Neural cell (in vitro differentiated cells): ENCODE measurements around the gene MSH4.

ENCODE experiments used
- EP300 ChIP-seq: fragments of 450-650 bp; conservative IDR thresholded peaks from 2 replicates; pipeline ENCODE4 v1.6.1; 2014; ENCODE audit warnings: antibody characterized with exemption, mild to moderate bottlenecking, moderate library complexity; ENCODE audit not compliant: poor library complexity, severe bottlenecking
- EZH2 ChIP-seq: fragments of 200-600, 300-800 bp; shearing (Covaris generic), sonication (generic); IDR thresholded peaks from 2 replicates; pipeline ENCODE4 v1.6.1; 2014; ENCODE audit warnings: antibody characterized with exemption, low read length, borderline replicate concordance, mild to moderate bottlenecking; ENCODE audit not compliant: insufficient read depth, poor library complexity, severe bottlenecking
- POLR2AphosphoS5 ChIP-seq: IDR thresholded peaks from 2 replicates; pipeline ENCODE4 v1.6.1; 2012
- RAD21 ChIP-seq: fragments of 450-650 bp; conservative IDR thresholded peaks from 2 replicates; pipeline ENCODE4 v1.6.1; 2014; ENCODE audit warnings: antibody characterized with exemption, mild to moderate bottlenecking, moderate library complexity
- SMC3 ChIP-seq: fragments of 450-650 bp; conservative IDR thresholded peaks from 2 replicates; pipeline ENCODE4 v1.6.1; 2014; ENCODE audit warnings: antibody characterized with exemption, mild to moderate bottlenecking, moderate library complexity; ENCODE audit not compliant: poor library complexity
- TAF1 ChIP-seq: IDR thresholded peaks from 2 replicates; pipeline ENCODE4 v1.6.1; 2012; ENCODE audit warnings: low read depth
- TF ChIP-seq, protein P1 (sequence below): fragments of 450-650 bp; IDR thresholded peaks from 2 replicates; pipeline ENCODE4 v1.5.1; 2014; ENCODE audit warnings: antibody characterized with exemption, mild to moderate bottlenecking, moderate library complexity; ENCODE audit not compliant: poor library complexity, severe bottlenecking
- TF ChIP-seq, protein P2 (sequence below): IDR thresholded peaks from 2 replicates; pipeline ENCODE4 v1.6.1; 2012; ENCODE audit warnings: borderline replicate concordance

DNA sequence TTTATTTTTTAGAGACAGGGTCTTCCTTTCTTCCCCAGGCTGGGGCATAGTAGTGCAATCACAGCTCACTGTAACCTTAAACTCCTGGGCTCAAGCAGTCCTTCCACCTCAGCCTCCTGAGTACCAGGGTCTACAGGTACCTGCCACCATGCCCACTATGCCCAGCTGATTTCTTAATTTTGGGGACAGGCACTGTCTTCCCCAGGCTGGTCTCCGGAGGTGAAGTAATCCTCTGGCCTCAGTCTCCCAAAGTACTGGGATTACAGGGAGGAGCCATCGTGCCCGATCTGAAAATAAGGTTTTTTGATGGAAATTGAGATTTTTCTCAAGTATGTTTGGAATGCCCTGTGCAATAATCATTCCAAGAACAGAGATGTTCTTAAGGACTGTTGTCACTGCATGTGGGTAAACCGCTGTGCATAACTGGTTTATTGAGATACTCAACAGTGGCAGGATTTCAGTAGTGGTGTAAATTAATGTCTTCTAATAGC lies 934 bp upstream of the MSH4 start:
- TF ChIP-seq, protein P1, sequence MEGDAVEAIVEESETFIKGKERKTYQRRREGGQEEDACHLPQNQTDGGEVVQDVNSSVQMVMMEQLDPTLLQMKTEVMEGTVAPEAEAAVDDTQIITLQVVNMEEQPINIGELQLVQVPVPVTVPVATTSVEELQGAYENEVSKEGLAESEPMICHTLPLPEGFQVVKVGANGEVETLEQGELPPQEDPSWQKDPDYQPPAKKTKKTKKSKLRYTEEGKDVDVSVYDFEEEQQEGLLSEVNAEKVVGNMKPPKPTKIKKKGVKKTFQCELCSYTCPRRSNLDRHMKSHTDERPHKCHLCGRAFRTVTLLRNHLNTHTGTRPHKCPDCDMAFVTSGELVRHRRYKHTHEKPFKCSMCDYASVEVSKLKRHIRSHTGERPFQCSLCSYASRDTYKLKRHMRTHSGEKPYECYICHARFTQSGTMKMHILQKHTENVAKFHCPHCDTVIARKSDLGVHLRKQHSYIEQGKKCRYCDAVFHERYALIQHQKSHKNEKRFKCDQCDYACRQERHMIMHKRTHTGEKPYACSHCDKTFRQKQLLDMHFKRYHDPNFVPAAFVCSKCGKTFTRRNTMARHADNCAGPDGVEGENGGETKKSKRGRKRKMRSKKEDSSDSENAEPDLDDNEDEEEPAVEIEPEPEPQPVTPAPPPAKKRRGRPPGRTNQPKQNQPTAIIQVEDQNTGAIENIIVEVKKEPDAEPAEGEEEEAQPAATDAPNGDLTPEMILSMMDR = no peak
- no peak for TF ChIP-seq EP300
- TF ChIP-seq, protein P2, sequence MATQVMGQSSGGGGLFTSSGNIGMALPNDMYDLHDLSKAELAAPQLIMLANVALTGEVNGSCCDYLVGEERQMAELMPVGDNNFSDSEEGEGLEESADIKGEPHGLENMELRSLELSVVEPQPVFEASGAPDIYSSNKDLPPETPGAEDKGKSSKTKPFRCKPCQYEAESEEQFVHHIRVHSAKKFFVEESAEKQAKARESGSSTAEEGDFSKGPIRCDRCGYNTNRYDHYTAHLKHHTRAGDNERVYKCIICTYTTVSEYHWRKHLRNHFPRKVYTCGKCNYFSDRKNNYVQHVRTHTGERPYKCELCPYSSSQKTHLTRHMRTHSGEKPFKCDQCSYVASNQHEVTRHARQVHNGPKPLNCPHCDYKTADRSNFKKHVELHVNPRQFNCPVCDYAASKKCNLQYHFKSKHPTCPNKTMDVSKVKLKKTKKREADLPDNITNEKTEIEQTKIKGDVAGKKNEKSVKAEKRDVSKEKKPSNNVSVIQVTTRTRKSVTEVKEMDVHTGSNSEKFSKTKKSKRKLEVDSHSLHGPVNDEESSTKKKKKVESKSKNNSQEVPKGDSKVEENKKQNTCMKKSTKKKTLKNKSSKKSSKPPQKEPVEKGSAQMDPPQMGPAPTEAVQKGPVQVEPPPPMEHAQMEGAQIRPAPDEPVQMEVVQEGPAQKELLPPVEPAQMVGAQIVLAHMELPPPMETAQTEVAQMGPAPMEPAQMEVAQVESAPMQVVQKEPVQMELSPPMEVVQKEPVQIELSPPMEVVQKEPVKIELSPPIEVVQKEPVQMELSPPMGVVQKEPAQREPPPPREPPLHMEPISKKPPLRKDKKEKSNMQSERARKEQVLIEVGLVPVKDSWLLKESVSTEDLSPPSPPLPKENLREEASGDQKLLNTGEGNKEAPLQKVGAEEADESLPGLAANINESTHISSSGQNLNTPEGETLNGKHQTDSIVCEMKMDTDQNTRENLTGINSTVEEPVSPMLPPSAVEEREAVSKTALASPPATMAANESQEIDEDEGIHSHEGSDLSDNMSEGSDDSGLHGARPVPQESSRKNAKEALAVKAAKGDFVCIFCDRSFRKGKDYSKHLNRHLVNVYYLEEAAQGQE = no peak
- no peak for TF ChIP-seq RAD21
- no peak for TF ChIP-seq EZH2
- no peak for TF ChIP-seq POLR2AphosphoS5
- no peak for TF ChIP-seq SMC3
- no peak for TF ChIP-seq TAF1
